HL-60/S4 (cell line): ENCODE results near the gene XYLT1.
"Not testable (repeated sequence)": the region's sequence is repeated elsewhere in the genome, so short reads cannot be mapped to it uniquely, and the experiment has no call there.

ENCODE experiments used
- in situ Hi-C: fragments of 300-500 bp; cut with MboI; formaldehyde crosslinking; loops from 2 replicates; pipeline ENCODE4 v1.14.3; 2022; ENCODE audit warnings: low sequenced_read_pairs

XYLT1 gene

DNA sequence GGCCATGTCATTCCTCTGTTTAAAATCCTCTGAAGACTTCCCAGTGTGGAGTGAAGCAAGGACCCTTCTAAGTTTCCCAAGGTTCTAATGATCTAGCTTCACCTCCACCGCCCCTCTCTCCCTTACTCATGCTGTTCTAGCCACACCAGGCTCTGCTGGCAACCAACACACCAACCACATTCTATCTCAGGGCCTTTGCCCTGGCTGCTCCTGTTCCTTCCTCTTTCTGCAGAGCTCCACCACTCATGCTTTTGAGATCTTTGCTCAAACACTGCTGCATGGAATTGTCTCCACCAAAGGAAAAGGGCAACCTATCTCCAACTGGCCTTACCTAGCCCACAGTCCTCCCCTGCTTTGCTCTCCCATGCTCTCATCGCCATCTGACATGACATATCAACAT lies 128.7 kb downstream of the XYLT1 start:
- in situ Hi-C loops = no loop called here

- in situ Hi-C loops = no loop called here
Observed at GRCh38 chr16:17340804-17341203, 130.0 kb downstream of the XYLT1 start.

DNA sequence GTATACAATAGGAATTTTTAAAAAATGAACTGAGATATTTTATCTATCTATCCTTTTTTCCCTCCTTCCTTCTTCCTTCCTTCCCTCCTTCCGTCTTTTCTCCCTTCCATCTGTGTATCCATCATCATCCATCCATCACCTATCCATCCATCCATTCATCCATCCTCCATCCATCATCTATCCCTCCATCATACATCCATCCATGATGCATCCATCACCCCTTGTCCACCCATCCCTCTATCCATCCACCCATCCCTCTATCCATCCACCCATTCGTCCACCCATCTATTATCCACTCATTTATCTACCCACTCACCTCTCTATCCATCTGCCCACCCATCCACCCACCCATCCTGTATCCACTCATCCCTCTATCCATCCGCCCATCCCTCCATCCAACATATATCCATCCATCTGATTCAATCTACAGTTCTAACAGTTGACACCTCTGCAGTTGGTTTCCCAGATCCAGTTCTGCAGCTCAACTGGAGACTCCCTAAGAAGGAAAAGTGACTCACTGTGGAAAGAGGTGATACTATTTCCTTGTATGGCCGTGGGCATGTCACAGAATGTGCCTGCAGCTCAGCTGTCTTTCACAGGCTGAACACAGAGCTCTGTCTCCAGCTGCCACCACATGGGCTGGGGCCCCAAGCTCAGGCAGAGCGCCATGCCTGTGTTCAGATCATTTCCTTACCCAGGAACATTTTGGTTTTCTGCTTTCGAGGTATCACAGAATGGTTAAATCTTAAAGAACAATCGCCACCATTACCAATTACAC lies 130.8 kb downstream of the XYLT1 start:
- in situ Hi-C loops = no loop called here

DNA sequence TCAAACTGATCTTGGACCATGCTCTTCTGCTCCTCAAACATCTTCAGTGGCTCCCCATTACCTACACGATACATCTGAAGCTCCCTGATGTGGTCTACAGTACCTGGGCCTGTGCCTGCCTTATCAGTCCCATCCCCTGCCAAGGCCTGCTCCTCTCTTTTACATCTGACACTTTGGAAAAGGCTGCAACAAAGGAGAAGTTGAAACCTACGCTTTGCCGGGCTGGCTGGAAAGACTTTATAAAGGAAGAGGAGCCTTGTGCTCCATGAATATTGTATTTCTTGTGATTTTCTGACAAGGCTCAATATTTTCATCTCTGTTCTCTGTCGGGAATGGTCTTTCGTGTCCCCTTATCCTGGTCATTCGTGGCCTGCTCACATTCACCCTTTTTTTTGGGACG lies 132.5 kb downstream of the XYLT1 start:
- in situ Hi-C loops = no loop called here

- in situ Hi-C loops = no loop called here
Observed at GRCh38 chr16:17336530-17336900, 134.2 kb downstream of the XYLT1 start.

- in situ Hi-C loops = no loop called here
Observed at GRCh38 chr16:17335826-17336529, 134.8 kb downstream of the XYLT1 start.

GRCh38 chr16:17335406-17335805 lies 135.4 kb downstream of the XYLT1 start:
- in situ Hi-C loops = not testable (repeated sequence)

GRCh38 chr16:17334096-17334495 lies 136.7 kb downstream of the XYLT1 start:
- in situ Hi-C loops = no loop called here

DNA sequence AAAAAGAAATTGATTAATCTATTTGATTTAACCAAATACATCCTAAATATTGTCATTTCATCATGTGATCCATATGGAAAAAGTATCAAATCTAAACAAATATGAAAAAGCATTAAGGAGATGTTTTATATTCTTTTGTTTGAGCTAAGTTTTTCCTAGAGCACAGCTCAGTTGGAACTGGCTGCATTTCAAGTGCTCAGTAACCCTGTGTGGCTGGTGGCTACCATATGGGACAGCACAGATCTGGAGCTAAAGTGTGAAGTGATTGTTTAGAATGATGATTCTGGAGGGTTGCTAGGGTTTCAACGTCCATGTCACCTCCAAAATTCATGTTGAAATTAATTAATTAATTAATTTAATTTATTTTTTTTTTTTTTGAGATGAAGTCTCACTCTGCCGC lies 137.5 kb downstream of the XYLT1 start:
- in situ Hi-C loops = no loop called here

- in situ Hi-C loops = no loop called here
Observed at GRCh38 chr16:17331991-17332390, 138.8 kb downstream of the XYLT1 start.

DNA sequence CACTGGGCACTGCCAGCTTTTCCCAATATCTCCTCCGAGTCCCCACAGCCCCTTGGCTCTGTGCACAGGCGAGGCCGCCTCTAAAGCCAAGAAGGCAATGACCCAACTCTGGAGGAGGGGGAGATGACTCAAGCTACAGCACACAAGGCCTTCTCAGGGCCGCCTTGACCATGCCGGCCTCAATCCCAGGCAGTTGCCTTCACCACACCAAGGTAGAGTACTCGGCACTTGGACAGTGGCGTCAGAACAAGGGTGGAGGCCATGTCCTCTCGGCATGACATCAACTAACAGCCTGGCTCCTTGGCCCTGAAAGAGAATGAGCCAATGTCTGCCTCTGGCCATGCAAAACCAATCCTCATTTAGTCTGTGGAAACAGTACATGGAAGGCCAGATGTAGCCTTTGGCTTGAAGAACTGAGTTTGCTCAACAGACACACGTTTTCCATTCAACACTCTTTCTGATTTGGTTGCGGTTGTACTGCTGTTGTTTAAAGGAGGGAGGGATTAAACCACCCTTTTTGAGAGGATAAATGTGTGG lies 139.6 kb downstream of the XYLT1 start:
- in situ Hi-C loops = no loop called here

DNA sequence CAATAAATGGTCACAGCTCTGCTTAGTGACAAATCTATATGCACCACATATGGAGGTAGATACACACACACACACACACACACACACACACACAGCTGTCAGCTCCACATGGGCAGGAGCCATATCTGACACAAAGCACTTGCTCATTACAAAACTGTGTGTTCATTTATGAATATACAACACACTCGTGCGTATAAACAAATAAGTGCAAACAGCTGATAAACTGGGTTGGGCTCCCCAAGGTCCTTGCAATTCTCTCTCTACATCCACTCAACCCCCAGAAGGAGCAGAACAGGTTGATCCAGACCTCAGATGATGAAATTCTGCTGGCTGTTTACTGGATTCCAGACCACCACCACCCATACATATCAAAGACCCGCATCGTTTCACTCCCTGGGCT lies 140.7 kb downstream of the XYLT1 start:
- in situ Hi-C loops = no loop called here

- in situ Hi-C loops = no loop called here
Observed at GRCh38 chr16:17329391-17329790, 141.4 kb downstream of the XYLT1 start.

GRCh38 chr16:17328932-17329331 lies 141.8 kb downstream of the XYLT1 start:
- in situ Hi-C loops = no loop called here

DNA sequence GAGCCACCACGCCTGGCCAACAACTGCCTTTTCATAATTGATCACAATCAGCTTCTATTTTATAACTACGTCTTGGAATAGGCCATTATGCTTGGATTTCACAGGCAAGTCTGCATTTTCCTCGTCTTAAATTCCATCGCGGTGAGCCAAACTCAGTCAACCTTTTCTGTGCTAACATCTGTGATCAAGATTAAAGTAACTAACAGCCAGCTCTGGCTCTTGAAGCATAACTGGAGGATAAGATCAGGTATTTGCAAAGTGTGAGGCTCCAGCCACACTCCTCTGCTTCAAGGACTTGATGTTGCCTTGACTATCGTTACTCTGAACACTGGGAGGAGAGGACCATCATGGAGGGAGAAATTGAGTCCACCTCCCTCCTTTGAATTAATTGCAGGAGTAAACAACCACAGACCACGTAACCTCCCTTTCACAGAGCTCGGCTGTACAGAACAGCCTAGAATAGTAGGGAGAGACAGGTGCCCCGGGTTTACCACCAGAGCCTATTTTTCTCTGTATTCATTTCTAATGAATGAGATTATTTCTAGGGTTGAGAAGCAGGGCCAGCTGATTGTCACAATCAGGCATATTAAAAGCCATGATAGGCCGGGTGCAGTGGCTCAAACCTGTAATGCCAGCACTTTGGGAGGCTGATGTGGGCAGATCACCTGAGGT lies 143.0 kb downstream of the XYLT1 start:
- in situ Hi-C loops = no loop called here

DNA sequence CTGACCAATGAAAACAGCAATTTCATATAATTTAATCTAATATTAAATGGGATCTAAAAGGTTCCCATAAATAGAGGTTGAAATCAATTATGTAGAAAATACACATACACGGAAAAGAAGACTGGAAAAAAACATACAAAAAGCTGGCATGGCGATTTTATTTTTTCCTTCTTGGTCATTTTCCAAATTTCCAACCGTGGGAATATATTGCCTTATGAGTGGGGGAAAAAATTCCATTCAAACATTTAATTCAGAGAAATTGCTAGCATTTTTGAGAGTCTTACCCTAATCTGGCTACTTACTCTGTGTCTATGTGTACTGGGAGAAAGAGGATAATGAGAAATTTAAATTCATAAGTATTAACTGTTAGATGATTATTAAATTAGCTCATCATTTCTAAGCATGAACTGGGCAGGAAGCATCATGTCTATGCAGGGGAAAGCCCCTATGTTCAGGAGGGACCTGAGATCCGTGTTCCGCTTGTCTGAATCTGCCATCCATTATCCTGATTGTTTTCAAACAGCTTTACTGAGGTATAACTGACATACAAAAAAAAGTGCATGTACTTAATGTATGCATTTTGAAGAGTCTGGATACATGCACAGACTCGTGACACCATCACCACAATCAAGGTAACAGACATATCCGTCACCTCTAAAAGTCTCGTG lies 145.2 kb downstream of the XYLT1 start:
- in situ Hi-C loops = no loop called here

DNA sequence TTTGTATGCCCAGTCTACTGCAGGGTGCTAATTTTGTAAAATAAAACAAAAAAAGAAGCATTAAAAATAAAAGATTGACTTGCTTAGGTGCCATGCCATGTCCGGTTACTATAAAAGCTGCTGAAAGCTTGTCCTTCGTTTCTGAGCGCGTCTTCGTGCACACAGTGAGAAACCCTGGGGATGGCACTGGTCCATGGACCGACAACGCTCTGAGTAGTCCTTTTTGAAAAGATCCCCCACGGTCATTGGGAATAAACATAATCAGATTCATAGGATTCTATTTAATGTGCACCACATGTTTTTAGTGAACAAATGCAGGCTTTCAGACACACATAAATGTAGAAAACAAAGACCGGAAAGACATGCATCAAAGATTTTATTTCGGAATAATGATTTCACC lies 146.3 kb downstream of the XYLT1 start:
- in situ Hi-C loops = no loop called here

DNA sequence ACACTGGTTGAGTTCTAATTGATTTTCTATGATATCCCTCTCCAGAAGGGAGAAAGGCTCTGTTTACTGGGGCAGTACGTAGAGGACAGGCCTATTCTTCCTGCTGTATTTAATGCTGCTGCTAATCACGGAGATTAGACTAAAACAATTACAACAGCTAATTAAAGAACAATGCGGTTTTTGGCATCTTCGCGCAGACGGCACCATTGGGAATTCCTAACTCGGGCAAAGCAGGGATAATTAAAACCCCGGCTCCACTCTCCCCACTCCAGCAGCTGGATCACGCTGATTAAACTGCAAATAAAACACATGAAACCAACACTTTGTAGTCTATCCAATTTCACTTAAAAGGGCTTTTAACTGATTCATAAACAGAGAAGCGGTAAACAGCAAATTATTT lies 147.6 kb downstream of the XYLT1 start:
- in situ Hi-C loops = no loop called here

DNA sequence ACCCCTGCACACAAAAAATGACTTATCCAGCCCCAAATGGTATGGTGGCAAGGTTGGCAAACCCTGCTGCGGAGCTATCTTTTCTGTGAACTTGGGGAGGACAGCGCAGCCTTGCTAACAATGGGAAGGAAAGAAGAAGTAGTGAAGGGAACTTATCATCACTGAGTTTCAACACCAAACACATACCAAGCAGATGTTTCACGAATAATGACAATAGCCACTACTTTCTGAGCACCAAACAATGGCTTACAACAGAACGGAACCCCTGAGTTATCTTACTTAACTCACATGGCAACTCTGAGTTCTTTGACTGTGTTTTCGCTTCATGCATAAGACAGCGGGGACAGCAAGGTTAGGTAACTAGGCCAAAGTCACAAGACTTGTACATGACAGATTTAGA lies 148.9 kb downstream of the XYLT1 start:
- in situ Hi-C loops = no loop called here

GRCh38 chr16:17320009-17320408 lies 150.8 kb downstream of the XYLT1 start:
- in situ Hi-C loops = no loop called here

DNA sequence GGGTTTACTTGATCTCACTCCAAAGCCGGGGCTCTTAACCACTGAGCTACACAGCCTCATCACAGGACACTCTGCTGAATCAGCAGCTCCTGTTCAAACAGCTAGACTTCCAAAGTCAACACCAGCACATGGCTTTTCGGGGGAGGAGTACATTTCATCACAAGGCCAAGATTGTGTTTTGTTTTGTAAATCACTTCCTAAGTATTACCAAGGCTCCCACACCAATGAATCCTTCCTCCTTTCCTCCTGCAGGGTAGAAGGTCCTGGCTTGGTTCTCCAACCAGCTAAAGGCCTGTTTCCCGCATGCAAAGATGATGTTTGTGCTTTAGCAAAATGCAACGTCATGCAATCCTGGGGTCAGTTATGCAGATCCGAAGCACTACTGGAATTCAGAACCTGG lies 152.5 kb downstream of the XYLT1 start:
- in situ Hi-C loops = no loop called here
